Retinal pigment epithelial cell (primary cell): ENCODE results near the gene FRMD4A.

Source experiments
- DNase-seq: peaks from one replicate; pipeline ENCODE4 v3.0.0-alpha.2; 2010; ENCODE audit warnings: low read depth
- H3K4me3 ChIP-seq: 2 replicates; pipeline ENCODE4 v1.5.1; 2011; ENCODE audit warnings: mild to moderate bottlenecking, low read length, control low read depth, moderate library complexity
- CTCF ChIP-seq: conservative IDR thresholded peaks from 2 replicates; pipeline ENCODE4 v1.5.1; 2011; ENCODE audit warnings: low read depth, low read length, control low read depth, inconsistent platforms

The FRMD4A gene

GRCh38 chr10:13705526-13706174 lies 625.1 kb downstream of the FRMD4A start:
- TF ChIP-seq CTCF = no peak
- no peak for DNase-seq

GRCh38 chr10:13704964-13705363 lies 625.8 kb downstream of the FRMD4A start:
- no peak for DNase-seq
- H3K4me3 ChIP-seq = no peak overlapping the region
- TF ChIP-seq CTCF = no peak

More at GRCh38 chr10:13705526-13706174, 625.1 kb downstream of the FRMD4A start:
- no peak overlapping the region for H3K4me3 ChIP-seq

GRCh38 chr10:13703997-13704536 lies 626.7 kb downstream of the FRMD4A start:
- no peak for TF ChIP-seq CTCF
- no peak overlapping the region for H3K4me3 ChIP-seq
- no peak for DNase-seq

- no peak for DNase-seq
- H3K4me3 ChIP-seq = no peak overlapping the region
- no peak for TF ChIP-seq CTCF
These were observed 627.5 kb downstream of the FRMD4A start for GRCh38 chr10:13703101-13703818.

- TF ChIP-seq CTCF = no peak
- no peak for DNase-seq
- H3K4me3 ChIP-seq = no peak overlapping the region
These were observed 629.4 kb downstream of the FRMD4A start for GRCh38 chr10:13701157-13701919.

- H3K4me3 ChIP-seq = no peak overlapping the region
These were observed 630.1 kb downstream of the FRMD4A start for GRCh38 chr10:13700473-13701144.

More at GRCh38 chr10:13700473-13701144, 630.1 kb downstream of the FRMD4A start:
- no peak for TF ChIP-seq CTCF
- no peak for DNase-seq
